Uterus (tissue), 2 donors: ENCODE results near the gene THSD7B.

Source experiments
- POLR2A ChIP-seq, 2 donors: fragments of 450-650 bp; IDR thresholded peaks; one replicate each; pipeline ENCODE4 v1.6.1; 2016; ENCODE audit warnings: antibody characterized with exemption in 2 of 2, mild to moderate bottlenecking in 1 of 2, moderate library complexity in 1 of 2
- TF ChIP-seq, protein P1 (sequence below), 4 experiments: fragments of 200-600 bp in 2 of 4; fragments of 450-650 bp in 2 of 4; sonication (generic) in 2 of 4; IDR thresholded peaks; one replicate each; pipeline ENCODE4 v1.5.1; 2016 to 2019; ENCODE audit warnings: antibody characterized with exemption in 4 of 4, mild to moderate bottlenecking in 2 of 4, moderate library complexity in 1 of 4

DNA sequence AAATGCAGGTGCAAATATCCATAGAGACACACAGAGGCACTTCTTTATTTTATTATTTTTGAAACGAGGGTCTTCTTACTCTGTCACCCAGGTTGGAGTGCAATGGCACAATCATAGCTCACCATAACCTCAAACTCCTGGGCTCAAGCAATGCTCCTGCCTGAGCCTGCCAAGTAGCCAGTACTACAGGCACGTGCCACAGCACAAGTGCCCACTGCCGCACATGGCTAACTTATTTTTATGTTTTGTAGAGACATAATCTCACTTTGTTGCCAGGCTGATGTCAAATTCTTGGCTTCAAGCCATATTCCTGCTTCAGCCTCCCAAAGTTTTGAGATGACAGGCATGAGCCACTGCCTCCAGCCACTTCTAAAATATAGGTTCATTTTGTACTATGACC lies 537.6 kb downstream of the THSD7B start:
- TF ChIP-seq, protein P1, sequence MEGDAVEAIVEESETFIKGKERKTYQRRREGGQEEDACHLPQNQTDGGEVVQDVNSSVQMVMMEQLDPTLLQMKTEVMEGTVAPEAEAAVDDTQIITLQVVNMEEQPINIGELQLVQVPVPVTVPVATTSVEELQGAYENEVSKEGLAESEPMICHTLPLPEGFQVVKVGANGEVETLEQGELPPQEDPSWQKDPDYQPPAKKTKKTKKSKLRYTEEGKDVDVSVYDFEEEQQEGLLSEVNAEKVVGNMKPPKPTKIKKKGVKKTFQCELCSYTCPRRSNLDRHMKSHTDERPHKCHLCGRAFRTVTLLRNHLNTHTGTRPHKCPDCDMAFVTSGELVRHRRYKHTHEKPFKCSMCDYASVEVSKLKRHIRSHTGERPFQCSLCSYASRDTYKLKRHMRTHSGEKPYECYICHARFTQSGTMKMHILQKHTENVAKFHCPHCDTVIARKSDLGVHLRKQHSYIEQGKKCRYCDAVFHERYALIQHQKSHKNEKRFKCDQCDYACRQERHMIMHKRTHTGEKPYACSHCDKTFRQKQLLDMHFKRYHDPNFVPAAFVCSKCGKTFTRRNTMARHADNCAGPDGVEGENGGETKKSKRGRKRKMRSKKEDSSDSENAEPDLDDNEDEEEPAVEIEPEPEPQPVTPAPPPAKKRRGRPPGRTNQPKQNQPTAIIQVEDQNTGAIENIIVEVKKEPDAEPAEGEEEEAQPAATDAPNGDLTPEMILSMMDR (IDR thresholded peaks at IDR 0.05), result no peak
- no peak for TF ChIP-seq POLR2A (IDR thresholded peaks at IDR 0.05)
